Liver (tissue), 9 donors: ENCODE measurements around the gene DNAJB1. TPM values are rescaled to one million over a fixed set of nuclear protein-coding genes. Genes with fewer than 3 reads are reported as not detected.

Experiments
- DNase-seq: peaks from one replicate; pipeline ENCODE4 v3.0.0-alpha.2; 2017; ENCODE audit warnings: low spot score
- H3K27ac ChIP-seq, 2 donors: one replicate each; pipeline ENCODE4 v1.7.0; 2013; ENCODE audit warnings: inconsistent platforms in 2 of 2, low read length in 2 of 2, control low read depth in 1 of 2, low read depth in 1 of 2, mild to moderate bottlenecking in 1 of 2
- H3K27me3 ChIP-seq, 4 donors: one replicate each; pipeline versions ENCODE4 v1.6.1 to v1.7.0; 2013; ENCODE audit warnings: low read length in 3 of 4, inconsistent platforms in 1 of 4, mild to moderate bottlenecking in 1 of 4, moderate library complexity in 1 of 4; ENCODE audit not compliant: control insufficient read depth in 4 of 4, insufficient read depth in 4 of 4
- H3K36me3 ChIP-seq, 4 donors: one replicate each; pipeline versions ENCODE4 v1.6.1 to v1.7.0; 2013; ENCODE audit warnings: low read length in 3 of 4, mild to moderate bottlenecking in 3 of 4, low read depth in 1 of 4, moderate library complexity in 1 of 4; ENCODE audit not compliant: control insufficient read depth in 4 of 4, insufficient read depth in 3 of 4
- H3K4me1 ChIP-seq, 4 donors: one replicate each; pipeline versions ENCODE4 v1.6.1 to v1.7.0; 2013; ENCODE audit warnings: low read length in 3 of 4, mild to moderate bottlenecking in 3 of 4, moderate library complexity in 1 of 4; ENCODE audit not compliant: control insufficient read depth in 4 of 4, insufficient read depth in 4 of 4
- H3K4me3 ChIP-seq, 3 donors: one replicate each; pipeline versions ENCODE4 v1.6.1 to v1.7.0; 2013; ENCODE audit warnings: low read length in 3 of 3, control low read depth in 1 of 3, low read depth in 1 of 3, mild to moderate bottlenecking in 1 of 3
- H3K9ac ChIP-seq, 2 donors: one replicate each; pipeline ENCODE4 v1.7.0; 2013; ENCODE audit warnings: low read length in 2 of 2, mild to moderate bottlenecking in 2 of 2, moderate library complexity in 2 of 2, control low read depth in 1 of 2, low read depth in 1 of 2
- H3K9me3 ChIP-seq, 4 donors: one replicate each; pipeline versions ENCODE4 v1.6.1 to v1.7.0; 2013; ENCODE audit warnings: low read length in 3 of 4; ENCODE audit not compliant: control insufficient read depth in 4 of 4
- CTCF ChIP-seq: fragments of 150-350 bp; IDR thresholded peaks from 2 replicates; pipeline ENCODE4 v1.5.1; 2017; ENCODE audit warnings: improper control_type of control experiment, low read depth, low read length; ENCODE audit not compliant: missing input control
- FOXA1 ChIP-seq: IDR thresholded peaks from 2 replicates; pipeline ENCODE4 v1.6.1; 2016; ENCODE audit warnings: antibody characterized with exemption
- GABPA ChIP-seq, 2 donors: IDR thresholded peaks in 1 of 2; conservative IDR thresholded peaks in 1 of 2; 2 replicates each; pipeline ENCODE4 v1.6.1; 2016; ENCODE audit warnings: antibody characterized with exemption in 2 of 2, mild to moderate bottlenecking in 1 of 2, moderate library complexity in 1 of 2
- HNF4A ChIP-seq, 2 donors: conservative IDR thresholded peaks; 2 replicates each; pipeline ENCODE4 v1.6.1; 2016; ENCODE audit warnings: antibody characterized with exemption in 2 of 2, mild to moderate bottlenecking in 2 of 2
- HNF4G ChIP-seq: IDR thresholded peaks from 2 replicates; pipeline ENCODE4 v1.6.1; 2016; ENCODE audit warnings: antibody characterized with exemption
- NR2F2 ChIP-seq: IDR thresholded peaks from 2 replicates; pipeline ENCODE4 v1.6.1; 2016; ENCODE audit warnings: antibody characterized with exemption
- RAD21 ChIP-seq, 2 donors: IDR thresholded peaks; 2 replicates each; pipeline ENCODE4 v1.6.1; 2016; ENCODE audit warnings: antibody characterized with exemption in 2 of 2, mild to moderate bottlenecking in 2 of 2
- REST ChIP-seq: IDR thresholded peaks from 2 replicates; pipeline ENCODE4 v1.6.1; 2016; ENCODE audit warnings: antibody characterized with exemption, mild to moderate bottlenecking
- SP1 ChIP-seq: IDR thresholded peaks from 2 replicates; pipeline ENCODE4 v1.6.1; 2018; ENCODE audit warnings: antibody characterized with exemption, mild to moderate bottlenecking
- TAF1 ChIP-seq: conservative IDR thresholded peaks from 2 replicates; pipeline ENCODE4 v1.6.1; 2016; ENCODE audit warnings: antibody characterized with exemption, mild to moderate bottlenecking
- YY1 ChIP-seq: IDR thresholded peaks from 2 replicates; pipeline ENCODE4 v1.6.1; 2016; ENCODE audit warnings: antibody characterized with exemption, mild to moderate bottlenecking
- WGBS: extraction: QIAGEN DNeasy Blood & Tissue Kit; methylation state at CpG from one replicate; pipeline ENCODE4 v1.1.7; 2013; 5-methylcytosine and 5-hydroxymethylcytosine counted together
- polyA plus RNA-seq, 2 donors: library from polyadenylated mRNA; stranded (reverse) in 1 of 2; unstranded in 1 of 2; fragments of 200-250 nt in 1 of 2; fragments of >200 nt in 1 of 2; fragmentation: Nextera tagmentation in 1 of 2; extraction: Ambion mirVana in 1 of 2; gene quantifications; one replicate each; pipeline versions ENCODE4 v1.2.1 to v1.2.3, GENCODE V29; 2013 to 2015
- total RNA-seq, 2 donors: library from RNA; depleted of rRNA; stranded (reverse); fragments of >200 nt; gene quantifications; one replicate each; pipeline ENCODE4 v1.2.3, GENCODE V29; 2014
- TF ChIP-seq, protein P1 (sequence below): IDR thresholded peaks from 2 replicates; pipeline ENCODE4 v1.6.1; 2016; ENCODE audit warnings: antibody characterized with exemption
- donor health status: healthy.
- donor health status: healthy.
- donor health status: healthy.
- donor health status: healthy.
- donor health status: healthy.

DNAJB1 gene
- total and polyA plus RNA-seq, 4 donors = 29.4 to 43.0 (median 34.5) TPM

- H3K36me3 ChIP-seq = peaks cover 3 to 16% (median 5%) of the 10 kb centered on the region in 4 donors
- no peaks in the 10 kb centered on the region for H3K9me3 ChIP-seq
- no peaks in the 10 kb centered on the region for H3K4me1 ChIP-seq
- H3K27ac ChIP-seq = no peak overlapping the region
- no peak overlapping the region for H3K9ac ChIP-seq
- TF ChIP-seq REST (no peak), FOXA1 (no peak), NR2F2 (no peak), TAF1 (no peak)
- DNase-seq = no peak
- WGBS = 96% methylated on average over 18 of the region's 18 CpGs
- no peaks in the 10 kb centered on the region for H3K27me3 ChIP-seq
- no peak overlapping the region for H3K4me3 ChIP-seq
These were observed 35.8 kb downstream of the DNAJB1 start for GRCh38 chr19:14482172-14482941.

- no peak overlapping the region for H3K27ac ChIP-seq
- peaks cover 2 to 16% (median 5%) of the 10 kb centered on the region in 4 donors for H3K36me3 ChIP-seq
- WGBS = 91% methylated on average over 5 of the region's 5 CpGs
- TF ChIP-seq HNF4A (conservative IDR thresholded peaks at IDR 0.05) (no peak), REST (no peak), SP1 (no peak), HNF4G (no peak)
- no peak for DNase-seq
- no peak overlapping the region for H3K4me3 ChIP-seq
- no peak overlapping the region for H3K9ac ChIP-seq
- no peaks in the 10 kb centered on the region for H3K9me3 ChIP-seq
- no peaks in the 10 kb centered on the region for H3K27me3 ChIP-seq
- no peaks in the 10 kb centered on the region for H3K4me1 ChIP-seq
These were observed 37.5 kb downstream of the DNAJB1 start for GRCh38 chr19:14480700-14481079.

DNA sequence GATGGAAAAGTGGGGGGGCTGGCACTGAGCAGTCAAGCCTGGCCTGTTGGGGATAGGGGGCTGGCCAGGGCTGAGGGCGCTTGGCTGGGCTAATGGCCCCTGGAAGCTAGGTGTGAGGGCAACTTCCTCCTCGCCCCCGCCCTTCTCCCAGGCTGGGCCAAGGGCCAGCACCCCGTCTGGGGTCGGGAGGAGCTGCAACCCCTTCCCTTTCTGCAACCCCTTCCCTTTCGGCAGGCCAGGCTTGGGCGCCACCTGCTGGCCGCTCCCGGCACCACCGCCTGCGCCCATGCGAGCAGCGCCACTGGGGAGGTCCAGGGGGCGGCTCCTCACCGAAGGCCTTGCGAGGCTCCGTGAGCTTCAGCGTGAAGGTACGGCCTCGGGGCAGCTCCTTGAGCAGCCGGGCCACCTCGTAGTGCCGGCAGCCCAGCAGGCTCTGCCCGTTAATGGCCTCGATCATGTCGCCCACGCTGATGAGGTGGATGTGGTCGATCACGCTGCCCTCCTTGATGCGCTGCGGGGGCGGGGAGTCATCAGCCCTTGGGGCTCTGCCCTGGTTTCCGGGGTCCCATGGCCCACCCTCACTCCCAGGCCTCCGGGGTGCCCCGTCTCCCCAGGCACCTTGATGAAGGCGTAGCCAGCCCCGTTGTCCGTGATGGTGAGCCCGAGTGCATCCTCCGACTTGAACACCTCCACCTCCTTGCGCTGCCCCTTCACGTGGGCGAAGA lies 38.1 kb downstream of the DNAJB1 start:
- peak; percentile 75 for DNase-seq
- Histone ChIP-seq H3K4me1 (peaks cover 0 to 2% (median 2%) of the 10 kb centered on the region in 4 donors), H3K36me3 (peaks cover 2 to 16% (median 5%) of the 10 kb centered on the region in 4 donors), H3K9me3 (no peaks in the 10 kb centered on the region), H3K27me3 (no peaks in the 10 kb centered on the region), H3K9ac (no peak overlapping the region), H3K4me3 (no peak overlapping the region), H3K27ac (no peak overlapping the region)
- no peak for TF ChIP-seq NR2F2
- peak; percentile 20 to 68 for TF ChIP-seq RAD21 (IDR thresholded peaks at IDR 0.05)
- TF ChIP-seq, protein P1, sequence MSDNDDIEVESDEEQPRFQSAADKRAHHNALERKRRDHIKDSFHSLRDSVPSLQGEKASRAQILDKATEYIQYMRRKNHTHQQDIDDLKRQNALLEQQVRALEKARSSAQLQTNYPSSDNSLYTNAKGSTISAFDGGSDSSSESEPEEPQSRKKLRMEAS = no peak
- peak; percentile 53 for TF ChIP-seq CTCF
- TF ChIP-seq GABPA (IDR thresholded peaks at IDR 0.05 in 1 of 2, conservative IDR thresholded peaks at IDR 0.05 in 1 of 2) = no peak
- TF ChIP-seq YY1 = no peak
- 78% methylated on average over 43 of the region's 43 CpGs for WGBS
